ENCODE results near the gene MEST.

- TF ChIP-seq POLR2AphosphoS5 (IDR thresholded peaks at IDR 0.05; ENCODE audit: borderline replicate concordance, low read depth, low read length): no peak
- TF ChIP-seq EZH2 (IDR thresholded peaks at IDR 0.05): no peak
- TF ChIP-seq FOXP2 (optimal IDR thresholded peaks at IDR 0.05; ENCODE audit: control extremely low read depth, extremely low read length, insufficient read depth): no peak
These were observed 47.0 kb upstream of the MEST start for GRCh38 chr7:130444751-130445407.

Measured in SK-N-MC (cell line).